ENCODE measurements around the gene CLEC20A.

- TF ChIP-seq POLR2A (IDR thresholded peaks at IDR 0.05) (no peak), CTCF (IDR thresholded peaks at IDR 0.05) (no peak)
Observed at GRCh38 chr1:178477841-178478240, 18.9 kb downstream of the CLEC20A start.

Measured in prostate gland (tissue), 2 donors.